ENCODE data around the gene DNM3.

DNA sequence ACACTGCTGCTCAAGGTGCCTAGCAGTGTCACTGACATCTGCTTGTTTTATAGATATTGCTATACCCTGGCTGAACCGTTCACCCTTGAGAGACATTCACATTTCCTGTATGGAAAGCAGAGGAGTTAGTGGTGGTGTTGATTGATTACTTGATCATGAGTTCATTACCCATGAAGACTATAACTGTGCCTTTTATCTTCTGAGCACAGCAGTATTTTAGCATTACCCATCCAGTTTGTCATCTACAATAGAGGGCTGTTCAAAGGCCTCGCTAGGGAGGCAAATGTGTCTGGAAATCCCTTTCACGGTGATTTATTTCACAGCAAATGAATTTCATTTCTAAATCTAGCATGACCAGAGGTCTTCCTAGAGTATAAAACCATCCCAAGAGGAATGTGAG is 160.0 kb downstream of the DNM3 start:
- TF ChIP-seq, protein P1, sequence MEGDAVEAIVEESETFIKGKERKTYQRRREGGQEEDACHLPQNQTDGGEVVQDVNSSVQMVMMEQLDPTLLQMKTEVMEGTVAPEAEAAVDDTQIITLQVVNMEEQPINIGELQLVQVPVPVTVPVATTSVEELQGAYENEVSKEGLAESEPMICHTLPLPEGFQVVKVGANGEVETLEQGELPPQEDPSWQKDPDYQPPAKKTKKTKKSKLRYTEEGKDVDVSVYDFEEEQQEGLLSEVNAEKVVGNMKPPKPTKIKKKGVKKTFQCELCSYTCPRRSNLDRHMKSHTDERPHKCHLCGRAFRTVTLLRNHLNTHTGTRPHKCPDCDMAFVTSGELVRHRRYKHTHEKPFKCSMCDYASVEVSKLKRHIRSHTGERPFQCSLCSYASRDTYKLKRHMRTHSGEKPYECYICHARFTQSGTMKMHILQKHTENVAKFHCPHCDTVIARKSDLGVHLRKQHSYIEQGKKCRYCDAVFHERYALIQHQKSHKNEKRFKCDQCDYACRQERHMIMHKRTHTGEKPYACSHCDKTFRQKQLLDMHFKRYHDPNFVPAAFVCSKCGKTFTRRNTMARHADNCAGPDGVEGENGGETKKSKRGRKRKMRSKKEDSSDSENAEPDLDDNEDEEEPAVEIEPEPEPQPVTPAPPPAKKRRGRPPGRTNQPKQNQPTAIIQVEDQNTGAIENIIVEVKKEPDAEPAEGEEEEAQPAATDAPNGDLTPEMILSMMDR (IDR thresholded peaks at IDR 0.05; ENCODE audit: insufficient read depth, low read length, poor library complexity, severe bottlenecking), result no peak
- TF ChIP-seq EZH2phosphoT487 (conservative IDR thresholded peaks at IDR 0.05; ENCODE audit: low read length), result no peak
